ENCODE results near the gene GALNT8. TPM values are rescaled to one million over a fixed set of nuclear protein-coding genes. Genes with fewer than 3 reads are reported as not detected.

GALNT8 gene
- total RNA-seq, 1 experiment from 2014 or later: 5.4 TPM

GRCh38 chr12:4802841-4803240 lies 82.6 kb downstream of the GALNT8 start:
- Histone ChIP-seq H2BK120ac (ENCODE audit: low read depth, low read length, poor library complexity, severe bottlenecking) (no peak overlapping the region), H3K23me2 (ENCODE audit: insufficient read length, low read depth, low read length, poor library complexity, severe bottlenecking) (no peaks in the 10 kb centered on the region), H2BK20ac (ENCODE audit: low read depth, low read length, poor library complexity, severe bottlenecking) (no peak overlapping the region), H3K4ac (ENCODE audit: low read depth, low read length) (no peak overlapping the region), H2BK12ac (ENCODE audit: insufficient read length, low read depth, low read length) (no peak overlapping the region), H3K14ac (ENCODE audit: insufficient read depth, low read length) (no peak overlapping the region), H3K27ac (ENCODE audit: insufficient read length, low read depth, low read length) (no peak overlapping the region), H4K8ac (replicated peaks; ENCODE audit: insufficient read length, low read depth, low read length) (no peak overlapping the region), H3K4me2 (ENCODE audit: insufficient read depth, insufficient read length, low read length) (no peak overlapping the region), H2AK5ac (ENCODE audit: insufficient read length, low read length) (no peak overlapping the region), H3K18ac (ENCODE audit: insufficient read length, low read depth, low read length) (no peak overlapping the region), H3K56ac (ENCODE audit: insufficient read length, low read depth, low read length) (no peak overlapping the region), H3K9ac (ENCODE audit: extremely low read depth, insufficient read length, low read length) (no peak overlapping the region), H3K79me1 (ENCODE audit: insufficient read depth, low read depth, low read length, poor library complexity, severe bottlenecking) (no peaks in the 10 kb centered on the region), H3K79me2 (ENCODE audit: insufficient read depth, low read length) (no peaks in the 10 kb centered on the region), H3K4me1 (ENCODE audit: insufficient read depth, low read length) (no peaks in the 10 kb centered on the region), H3K23ac (ENCODE audit: insufficient read length, low read depth, low read length) (no peak overlapping the region), H4K5ac (ENCODE audit: insufficient read length, low read depth, low read length) (no peak overlapping the region), H2BK5ac (ENCODE audit: insufficient read length, low read length) (no peak overlapping the region), H3K27me3 (ENCODE audit: insufficient read depth, low read length) (peaks cover 3% of the 10 kb centered on the region; the same call in 1 of the 2 replicates), H3K9me3 (ENCODE audit: control insufficient read depth, low read depth, low read length) (no peaks in the 10 kb centered on the region), H2AFZ (ENCODE audit: low read length) (no peak overlapping the region), H4K20me1 (ENCODE audit: control insufficient read depth, insufficient read depth, insufficient read length) (no peaks in the 10 kb centered on the region), H2BK15ac (ENCODE audit: low read depth, low read length) (no peak overlapping the region), H4K91ac (ENCODE audit: insufficient read length, low read depth, low read length) (no peak overlapping the region), H3T11ph (ENCODE audit: low read length) (no peak overlapping the region)
- Mint-ChIP-seq H3K9me3 (no peaks in the 10 kb centered on the region; a peak in 1 of 5 replicates), H3K4me1 (no peaks in the 10 kb centered on the region), H3K27ac (no peak overlapping the region), H3K36me3 (ENCODE audit: insufficient read depth in 1 of 3, low read depth in 3 of 3) (no peaks in the 10 kb centered on the region), H3K4me3 (no peak overlapping the region), H3K27me3 (ENCODE audit: low read depth) (peaks cover 51% of the 10 kb centered on the region)
- no peak for TF ChIP-seq CTCF (conservative IDR thresholded peaks at IDR 0.05)
- no CpG with 5 or more reads among the region's 2 CpGs for WGBS (ENCODE audit: extremely low coverage, insufficient read length, low lambda C conversion rate)
- DNase-seq: no peak

Measured in H9 (cell line).